ENCODE data around the gene ZCCHC4.

- TF ChIP-seq CTCF (conservative IDR thresholded peaks at IDR 0.05 in 1 of 2, IDR thresholded peaks at IDR 0.05 in 1 of 2; ENCODE audit: extremely low read depth in 1 of 2, insufficient read depth in 1 of 2, low read depth in 1 of 2, low read length in 2 of 2) (no peak), EZH2 (IDR thresholded peaks at IDR 0.05; ENCODE audit: borderline replicate concordance, low read length) (no peak)
These were observed 55.3 kb downstream of the ZCCHC4 start for GRCh38 chr4:25367877-25368276.
